Fibroblast of pulmonary artery (primary cell): ENCODE data around the gene EPS15.
A peak's percentile ranks its signal among the peaks of the same experiment; 100 is the strongest.
"Not testable (repeated sequence)": the region's sequence is repeated elsewhere in the genome, so short reads cannot be mapped to it uniquely, and the experiment has no call there.

Experiments
- DNase-seq: peaks from one replicate; pipeline ENCODE4 v3.0.0-alpha.2; 2010; ENCODE audit warnings: low read depth
- H3K4me3 ChIP-seq: replicated peaks from 2 replicates; pipeline ENCODE4 v1.5.1; 2011; ENCODE audit warnings: low read depth, mild to moderate bottlenecking, control low read depth, low read length, moderate library complexity
- CTCF ChIP-seq: IDR thresholded peaks from 2 replicates; pipeline ENCODE4 v1.5.1; 2011; ENCODE audit warnings: mild to moderate bottlenecking, control low read depth, low read length, inconsistent platforms; ENCODE audit errors: missing control alignments

EPS15 gene

GRCh38 chr1:51410568-51411460, 108.3 kb downstream of the EPS15 start:
- TF ChIP-seq CTCF: no peak
- peak; percentile 24 for DNase-seq

GRCh38 chr1:51409755-51410541, 109.1 kb downstream of the EPS15 start:
- DNase-seq, H3K4me3 ChIP-seq: not testable (repeated sequence)

More at GRCh38 chr1:51410568-51411460, 108.3 kb downstream of the EPS15 start:
- H3K4me3 ChIP-seq: no peak overlapping the region

GRCh38 chr1:51392241-51392640, 126.8 kb downstream of the EPS15 start:
- TF ChIP-seq CTCF: no peak
- no peak for DNase-seq
- no peak overlapping the region for H3K4me3 ChIP-seq

DNA sequence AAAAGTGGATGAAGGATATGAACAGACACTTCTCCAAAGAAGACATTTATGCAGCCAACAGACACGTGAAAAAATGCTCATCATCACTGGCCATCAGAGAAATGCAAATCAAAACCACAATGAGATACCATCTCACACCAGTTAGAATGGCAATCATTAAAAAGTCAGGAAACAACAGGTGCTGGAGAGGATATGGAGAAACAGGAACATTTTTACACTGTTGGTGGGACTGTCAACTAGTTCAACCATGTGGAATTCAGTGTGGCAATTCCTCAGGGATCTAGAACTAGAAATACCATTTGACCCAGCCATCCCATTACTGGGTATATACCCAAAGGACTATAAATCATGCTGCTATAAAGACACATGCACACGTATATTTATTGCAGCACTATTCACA, 128.4 kb downstream of the EPS15 start:
- not testable (repeated sequence) for DNase-seq, H3K4me3 ChIP-seq

GRCh38 chr1:51387288-51387687, 131.8 kb downstream of the EPS15 start:
- not testable (repeated sequence) for H3K4me3 ChIP-seq, DNase-seq

GRCh38 chr1:51386259-51386658, 132.8 kb downstream of the EPS15 start:
- not testable (repeated sequence) for DNase-seq, H3K4me3 ChIP-seq

DNA sequence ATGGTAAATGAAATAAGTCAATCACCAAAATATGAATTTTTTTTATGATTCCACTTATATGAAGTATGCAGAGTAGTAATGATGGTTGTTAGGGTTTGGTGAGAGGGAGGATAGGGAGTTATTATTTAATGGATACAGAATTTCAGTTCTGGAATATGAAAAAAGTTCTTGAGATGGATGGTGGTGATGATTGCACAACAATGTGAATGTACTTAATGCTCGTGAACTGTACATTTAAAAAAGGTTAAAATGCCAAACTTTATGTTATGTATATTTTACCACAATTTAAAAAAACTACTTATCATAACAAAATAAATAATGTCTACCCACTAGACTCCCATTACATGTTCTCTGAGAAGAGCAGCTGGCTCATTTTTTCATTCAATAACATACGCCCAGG, 133.3 kb downstream of the EPS15 start:
- TF ChIP-seq CTCF: no peak

DNA sequence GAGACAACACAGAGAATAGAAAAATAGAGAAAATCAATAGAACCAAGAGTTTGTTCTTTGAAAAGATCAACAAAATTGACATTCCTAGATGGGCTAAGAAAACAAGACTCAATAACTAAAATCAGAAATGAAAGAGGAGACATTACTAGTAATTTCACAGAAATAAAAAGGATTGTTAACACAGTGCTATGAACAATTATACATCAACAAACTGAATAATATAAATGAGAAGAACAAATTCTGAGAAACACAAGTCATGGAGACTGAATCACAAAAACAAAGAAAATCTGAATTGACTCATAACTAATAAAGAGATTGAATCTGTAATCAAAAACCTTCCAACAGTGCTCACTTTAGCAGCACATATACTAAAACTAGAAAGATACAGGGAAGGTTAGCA, 137.1 kb downstream of the EPS15 start:
- TF ChIP-seq CTCF: no peak
- H3K4me3 ChIP-seq: no peak overlapping the region
- DNase-seq: no peak

More for the DNA sequence above, 133.3 kb downstream of the EPS15 start:
- H3K4me3 ChIP-seq: no peak overlapping the region
- DNase-seq: no peak

- no peak overlapping the region for H3K4me3 ChIP-seq
- no peak for DNase-seq
- no peak for TF ChIP-seq CTCF
Observed at GRCh38 chr1:51380936-51381335, 138.1 kb downstream of the EPS15 start.
